GM23248 (cell line): ENCODE measurements around the gene AGBL5. TPM values are rescaled to one million over a fixed set of nuclear protein-coding genes. Genes with fewer than 3 reads are reported as not detected.
A peak's percentile ranks its signal among the peaks of the same experiment; 100 is the strongest.

Source experiments
- DNase-seq: peaks from one replicate; pipeline ENCODE4 v3.0.0-alpha.2; 2015
- H2AFZ ChIP-seq: fragments of 200-600 bp; sonication (generic); 2 replicates; pipeline ENCODE4 v1.6.1; 2016; ENCODE audit warnings: antibody characterized with exemption
- H3F3A ChIP-seq: fragments of 200-600 bp; sonication (generic); 2 replicates; pipeline ENCODE4 v1.6.1; 2016; ENCODE audit warnings: mild to moderate bottlenecking, antibody characterized with exemption, mixed run types; ENCODE audit not compliant: insufficient read depth
- H3K27ac ChIP-seq: fragments of 200-600 bp; sonication (generic); 2 replicates; pipeline ENCODE4 v1.5.1; 2016; ENCODE audit warnings: mild to moderate bottlenecking
- H3K27me3 ChIP-seq: fragments of 200-600 bp; sonication (generic); replicated peaks from 2 replicates; pipeline ENCODE4 v1.6.1; 2016; ENCODE audit warnings: mild to moderate bottlenecking; ENCODE audit not compliant: insufficient read depth
- H3K36me3 ChIP-seq: fragments of 200-600 bp; sonication (generic); 2 replicates; pipeline ENCODE4 v1.6.1; 2016; ENCODE audit warnings: low read depth, mild to moderate bottlenecking
- H3K4me1 ChIP-seq: fragments of 200-600 bp; sonication (generic); 2 replicates; pipeline ENCODE4 v1.6.1; 2016; ENCODE audit warnings: mild to moderate bottlenecking; ENCODE audit not compliant: insufficient read depth
- H3K4me2 ChIP-seq: fragments of 200-600 bp; sonication (generic); one replicate; pipeline ENCODE4 v1.6.1; 2016; ENCODE audit warnings: mild to moderate bottlenecking; ENCODE audit not compliant: unreplicated experiment
- H3K4me3 ChIP-seq: fragments of 200-600 bp; sonication (generic); 2 replicates; pipeline ENCODE4 v1.5.1; 2016; ENCODE audit warnings: mild to moderate bottlenecking
- H3K79me2 ChIP-seq: fragments of 200-600 bp; sonication (generic); 2 replicates; pipeline ENCODE4 v1.6.1; 2016; ENCODE audit warnings: mild to moderate bottlenecking; ENCODE audit not compliant: insufficient read depth
- H3K9ac ChIP-seq: fragments of 200-600 bp; sonication (generic); 2 replicates; pipeline ENCODE4 v1.6.1; 2016; ENCODE audit warnings: mild to moderate bottlenecking
- H3K9me2 ChIP-seq: fragments of 200-600 bp; sonication (generic); 2 replicates; pipeline ENCODE4 v1.6.1; 2016; ENCODE audit warnings: mixed run types, mild to moderate bottlenecking, moderate library complexity; ENCODE audit not compliant: insufficient read depth
- H3K9me3 ChIP-seq: fragments of 200-600 bp; sonication (generic); one replicate; pipeline ENCODE4 v1.6.1; 2017; ENCODE audit warnings: low read depth
- H4K20me1 ChIP-seq: fragments of 200-600 bp; sonication (generic); 2 replicates; pipeline ENCODE4 v1.6.0; 2016; ENCODE audit not compliant: insufficient read depth
- EZH2 ChIP-seq: fragments of 200-600 bp; sonication (generic); IDR thresholded peaks from 2 replicates; pipeline ENCODE4 v1.6.1; 2018; ENCODE audit warnings: antibody characterized with exemption, mild to moderate bottlenecking; ENCODE audit not compliant: insufficient read depth, poor library complexity, severe bottlenecking
- EZH2phosphoT487 ChIP-seq: fragments of 200-600 bp; sonication (generic); IDR thresholded peaks from 2 replicates; pipeline ENCODE4 v1.6.1; 2018; ENCODE audit warnings: antibody characterized with exemption, moderate library complexity, mild to moderate bottlenecking, low read depth; ENCODE audit not compliant: insufficient read depth
- WGBS, 2 experiments: methylation state at CpG; one replicate each; pipeline ENCODE4 v1.1.6; 2015 to 2017; ENCODE audit warnings: low lambda C conversion rate in 2 of 2, low coverage in 1 of 2; ENCODE audit errors: missing lambda C conversion rate in 2 of 2; 5-methylcytosine and 5-hydroxymethylcytosine counted together
- in situ Hi-C: fragments of 300-500 bp; cut with MboI; formaldehyde crosslinking; loops from 2 replicates; pipeline ENCODE4 v1.15.0; 2020
- polyA plus RNA-seq: library from polyadenylated mRNA; unstranded; fragments of >200 nt; fragmentation: Nextera tagmentation; extraction: Ambion mirVana; gene quantifications from 2 replicates; pipeline ENCODE4 v1.2.1, GENCODE V29; 2016
- total RNA-seq: library from RNA; depleted of rRNA; stranded (reverse); fragments of >200 nt; shearing (Covaris generic); gene quantifications from 2 replicates; pipeline ENCODE4 v1.2.3, GENCODE V29; 2014

Gene AGBL5
- total and polyA plus RNA-seq, 2 experiments from 2014 or later, result 15.2 to 19.7 TPM

DNA sequence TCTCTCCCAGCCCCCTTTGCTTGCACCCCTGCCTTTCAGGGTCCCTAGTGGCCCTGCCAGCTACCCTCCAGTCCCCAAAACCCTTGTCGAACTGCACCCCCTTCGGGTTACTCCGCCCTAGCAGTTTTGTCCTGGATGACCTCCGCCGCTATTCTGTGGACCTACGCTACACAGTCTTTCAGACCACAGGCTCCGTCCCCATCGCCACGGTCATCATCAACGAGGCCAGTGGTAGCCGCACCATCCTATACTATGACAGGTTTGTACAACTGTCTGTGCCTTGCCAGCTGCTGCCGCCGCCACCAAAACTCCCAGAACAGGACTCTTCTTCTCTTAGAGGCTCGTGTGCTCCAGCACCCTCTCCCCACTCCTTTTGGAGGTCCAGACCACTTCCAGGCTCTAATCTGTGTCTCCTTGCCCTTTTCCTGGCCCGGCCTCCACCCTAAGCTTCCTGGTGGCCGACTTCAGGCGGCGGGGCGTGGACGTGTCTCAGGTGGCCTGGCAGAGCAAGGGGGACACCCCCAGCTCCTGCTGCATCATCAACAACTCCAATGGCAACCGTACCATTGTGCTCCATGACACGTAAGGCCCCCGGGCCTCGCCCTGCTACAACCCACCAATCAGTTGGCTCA is 43.0 kb downstream of the AGBL5 start:
- Histone ChIP-seq H3K79me2 (no peaks in the 10 kb centered on the region), H3K9ac (no peak overlapping the region), H2AFZ (no peak overlapping the region), H3K36me3 (no peaks in the 10 kb centered on the region), H3K4me2 (no peak overlapping the region), H3K9me2 (no peaks in the 10 kb centered on the region), H3F3A (no peaks in the 10 kb centered on the region), H3K27ac (no peak overlapping the region), H3K27me3 (no peaks in the 10 kb centered on the region), H4K20me1 (no peaks in the 10 kb centered on the region), H3K9me3 (no peaks in the 10 kb centered on the region), H3K4me1 (no peaks in the 10 kb centered on the region), H3K4me3 (no peak overlapping the region)
- DNase-seq, result no peak
- in situ Hi-C loops, result no loop called here
- no peak for TF ChIP-seq EZH2
- 84 to 86% methylated on average over 24 of the region's 24 CpGs for WGBS, 2 experiments

- H3K4me1 ChIP-seq, result no peaks in the 10 kb centered on the region
- H3K4me3 ChIP-seq, result no peak overlapping the region
- no peaks in the 10 kb centered on the region for H4K20me1 ChIP-seq
- no peaks in the 10 kb centered on the region for H3K9me3 ChIP-seq
- H2AFZ ChIP-seq, result peak overlapping the region; percentile 87; the same call in 1 of the 2 replicates
- DNase-seq, result no peak
- H3K9ac ChIP-seq, result no peak overlapping the region
- 89 to 94% methylated on average over 2 of the region's 2 CpGs for WGBS, 2 experiments
- no peaks in the 10 kb centered on the region for H3F3A ChIP-seq
- H3K9me2 ChIP-seq, result no peaks in the 10 kb centered on the region
- no peaks in the 10 kb centered on the region for H3K79me2 ChIP-seq
- H3K36me3 ChIP-seq, result no peaks in the 10 kb centered on the region
- no peak overlapping the region for H3K27ac ChIP-seq
- H3K27me3 ChIP-seq, result no peaks in the 10 kb centered on the region
- TF ChIP-seq EZH2 (no peak), EZH2phosphoT487 (no peak)
- no peak overlapping the region for H3K4me2 ChIP-seq
- in situ Hi-C loops, result no loop called here
Measured at GRCh38 chr2:27095427-27095744, 43.9 kb downstream of the AGBL5 start.

GRCh38 chr2:27095745-27096651 is 44.5 kb downstream of the AGBL5 start:
- no peaks in the 10 kb centered on the region for H3K9me2 ChIP-seq
- peak overlapping the region; percentile 67 for H3K4me2 ChIP-seq
- DNase-seq, result peak; percentile 80
- H3K36me3 ChIP-seq, result no peaks in the 10 kb centered on the region
- H3K4me3 ChIP-seq, result peak overlapping the region; percentile 45
- TF ChIP-seq EZH2, result no peak
- no peak for TF ChIP-seq EZH2phosphoT487
- peak overlapping the region; percentile 87 for H2AFZ ChIP-seq
- no peaks in the 10 kb centered on the region for H3K4me1 ChIP-seq
- H3K9ac ChIP-seq, result no peak overlapping the region
- H3K9me3 ChIP-seq, result no peaks in the 10 kb centered on the region
- no peaks in the 10 kb centered on the region for H3K79me2 ChIP-seq
- H3K27ac ChIP-seq, result no peak overlapping the region
- WGBS, 2 experiments, result 24 to 25% methylated on average over 18 of the region's 18 CpGs
- H3F3A ChIP-seq, result no peaks in the 10 kb centered on the region
- no peaks in the 10 kb centered on the region for H4K20me1 ChIP-seq
- in situ Hi-C loops, result no loop called here
- no peaks in the 10 kb centered on the region for H3K27me3 ChIP-seq

DNA sequence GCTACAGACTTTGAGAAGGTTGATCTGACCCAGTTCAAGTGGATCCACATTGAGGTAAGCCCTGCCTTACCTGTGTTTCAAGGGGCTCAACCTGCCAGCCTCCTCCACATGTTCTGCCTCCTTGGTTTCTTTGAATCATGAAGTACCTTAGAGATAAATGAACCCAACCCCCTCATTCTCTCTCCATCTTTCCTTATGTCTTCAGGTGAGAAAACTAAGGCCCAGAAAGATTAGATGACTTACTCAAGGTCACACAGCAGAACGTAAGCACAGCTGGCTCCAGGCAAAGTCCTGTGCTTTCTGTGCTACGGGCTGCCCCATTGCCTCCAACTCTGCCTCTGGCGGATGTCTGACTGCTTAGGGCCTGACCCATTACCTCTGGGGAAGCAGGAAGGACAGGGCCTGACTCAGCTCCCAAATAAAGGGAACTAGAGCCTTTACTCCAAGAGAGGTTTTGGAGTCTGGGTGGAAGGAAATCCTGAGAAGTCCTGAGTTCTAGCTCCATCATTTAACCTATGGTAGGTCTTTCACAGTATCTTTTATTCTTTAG is 45.4 kb downstream of the AGBL5 start:
- Histone ChIP-seq H3K79me2 (no peaks in the 10 kb centered on the region), H3K36me3 (no peaks in the 10 kb centered on the region), H4K20me1 (no peaks in the 10 kb centered on the region), H3K9me3 (no peaks in the 10 kb centered on the region), H3K4me1 (no peaks in the 10 kb centered on the region), H3K27ac (no peak overlapping the region), H3F3A (no peaks in the 10 kb centered on the region), H3K9me2 (no peaks in the 10 kb centered on the region), H3K27me3 (no peaks in the 10 kb centered on the region), H3K4me2 (no peak overlapping the region), H2AFZ (no peak overlapping the region), H3K9ac (no peak overlapping the region), H3K4me3 (no peak overlapping the region)
- WGBS, 2 experiments, result 67 to 71% methylated on average over 3 of the region's 3 CpGs
- no peak for TF ChIP-seq EZH2
- no peak for TF ChIP-seq EZH2phosphoT487
- in situ Hi-C loops, result no loop called here
- DNase-seq, result no peak
